PC-9 (cell line): Measurements from ENCODE around the gene CRYGD. TPM values are rescaled to one million over a fixed set of nuclear protein-coding genes. Genes with fewer than 3 reads are reported as not detected.

ENCODE experiments used
- BruUV-seq: library from RNA; stranded (reverse); fragments of 400-500 nt; replicated peaks from 2 replicates; lab custom pipeline; 2021; lab: Mats Ljungman, UMichigan
- CTCF ChIA-PET: fragments of 300-600 bp; sonication (Branson Sonifier 250); formaldehyde crosslinking; loops from one replicate; lab custom pipeline; 2022; ENCODE audit warnings: antibody characterized with exemption; lab: Charles Lee
- POLR2A ChIA-PET: fragments of 300-600 bp; sonication (Branson Sonifier 250); formaldehyde crosslinking; loops from one replicate; lab custom pipeline; 2022; ENCODE audit warnings: antibody characterized with exemption; ENCODE audit not compliant: unreplicated experiment; lab: Charles Lee
- DNase-seq, 2 experiments: peaks; one replicate each; pipeline versions ENCODE4 v3.0.0 to v3.0.0-alpha.2; 2015 to 2022; ENCODE audit warnings: mixed read lengths in 1 of 2
- H2AFZ ChIP-seq: fragments of 200-600 bp; sonication (generic); 2 replicates; pipeline ENCODE4 v1.8.1; 2017; ENCODE audit warnings: antibody characterized with exemption
- H3F3A ChIP-seq: fragments of 200-600 bp; sonication (generic); 2 replicates; pipeline ENCODE4 v1.8.1; 2017; ENCODE audit warnings: antibody characterized with exemption, mild to moderate bottlenecking, low read depth; ENCODE audit not compliant: insufficient read depth
- H3K27ac ChIP-seq: fragments of 200-600 bp; sonication (generic); 2 replicates; pipeline ENCODE4 v1.6.1; 2016; ENCODE audit warnings: mixed run types
- H3K27me3 ChIP-seq: fragments of 200-600 bp; sonication (generic); 2 replicates; pipeline ENCODE4 v1.6.1; 2016; ENCODE audit warnings: low read depth, mixed run types; ENCODE audit not compliant: insufficient read depth
- H3K36me3 ChIP-seq: fragments of 200-600 bp; sonication (generic); 2 replicates; pipeline ENCODE4 v1.6.1; 2016; ENCODE audit warnings: low read depth, mixed run types
- H3K4me1 ChIP-seq: fragments of 200-600 bp; sonication (generic); replicated peaks from 2 replicates; pipeline ENCODE4 v1.6.1; 2016; ENCODE audit warnings: mixed run types; ENCODE audit not compliant: insufficient read depth
- H3K4me2 ChIP-seq: fragments of 200-600 bp; sonication (generic); 2 replicates; pipeline ENCODE4 v1.6.1; 2017; ENCODE audit warnings: mixed run types
- H3K4me3 ChIP-seq: fragments of 200-600 bp; sonication (generic); 2 replicates; pipeline ENCODE4 v1.6.1; 2016; ENCODE audit warnings: mixed run types
- H3K79me2 ChIP-seq: fragments of 200-600 bp; sonication (generic); 2 replicates; pipeline ENCODE4 v1.6.1; 2017; ENCODE audit warnings: low read depth, mixed run types
- H3K9me2 ChIP-seq: fragments of 200-600 bp; sonication (generic); 2 replicates; pipeline ENCODE4 v1.8.1; 2017; ENCODE audit warnings: mild to moderate bottlenecking; ENCODE audit not compliant: insufficient read depth
- H3K9me3 ChIP-seq: fragments of 200-600 bp; sonication (generic); 2 replicates; pipeline ENCODE4 v1.8.1; 2016; ENCODE audit warnings: low read depth; ENCODE audit not compliant: insufficient read depth
- H4K20me1 ChIP-seq: fragments of 200-600 bp; sonication (generic); 2 replicates; pipeline ENCODE4 v1.8.1; 2017; ENCODE audit not compliant: insufficient read depth
- EZH2 ChIP-seq: fragments of 200-600 bp; sonication (generic); IDR thresholded peaks from 2 replicates; pipeline ENCODE4 v1.8.0; 2017; ENCODE audit warnings: antibody characterized with exemption, low read depth
- intact Hi-C: fragments of 100-400 bp; cut with micrococcal nuclease; formaldehyde crosslinking; loops from one replicate; pipeline ENCODE4 v1.10.0; 2022; ENCODE audit not compliant: unreplicated experiment
- total RNA-seq: library from RNA; stranded (reverse); gene quantifications from 2 replicates; pipeline ENCODE4 v1.2.3, GENCODE V29; 2021
- TF ChIP-seq, protein P1 (sequence below): fragments of 200-600 bp; sonication (generic); conservative IDR thresholded peaks from 2 replicates; pipeline ENCODE4 v1.6.1; 2017; ENCODE audit warnings: mixed run types, antibody characterized with exemption, mild to moderate bottlenecking, moderate library complexity

Gene CRYGD
- total RNA-seq, 1 experiment from 2014 or later, result not detected

- no peak overlapping the region for H2AFZ ChIP-seq
- no peaks in the 10 kb centered on the region for H3K79me2 ChIP-seq
- BruUV-seq, result no TSS peak
Measured at GRCh38 chr2:208098267-208098666, 26.1 kb downstream of the CRYGD start.

GRCh38 chr2:208097801-208098200 lies 26.5 kb downstream of the CRYGD start:
- Histone ChIP-seq H3K4me1 (no peaks in the 10 kb centered on the region), H3K9me3 (no peaks in the 10 kb centered on the region), H4K20me1 (no peaks in the 10 kb centered on the region), H3K9me2 (no peaks in the 10 kb centered on the region), H3K27ac (no peak overlapping the region), H3K79me2 (no peaks in the 10 kb centered on the region), H2AFZ (no peak overlapping the region), H3K4me2 (no peak overlapping the region), H3K4me3 (no peak overlapping the region), H3F3A (no peaks in the 10 kb centered on the region), H3K36me3 (no peaks in the 10 kb centered on the region), H3K27me3 (no peaks in the 10 kb centered on the region)
- TF ChIP-seq, protein P1, sequence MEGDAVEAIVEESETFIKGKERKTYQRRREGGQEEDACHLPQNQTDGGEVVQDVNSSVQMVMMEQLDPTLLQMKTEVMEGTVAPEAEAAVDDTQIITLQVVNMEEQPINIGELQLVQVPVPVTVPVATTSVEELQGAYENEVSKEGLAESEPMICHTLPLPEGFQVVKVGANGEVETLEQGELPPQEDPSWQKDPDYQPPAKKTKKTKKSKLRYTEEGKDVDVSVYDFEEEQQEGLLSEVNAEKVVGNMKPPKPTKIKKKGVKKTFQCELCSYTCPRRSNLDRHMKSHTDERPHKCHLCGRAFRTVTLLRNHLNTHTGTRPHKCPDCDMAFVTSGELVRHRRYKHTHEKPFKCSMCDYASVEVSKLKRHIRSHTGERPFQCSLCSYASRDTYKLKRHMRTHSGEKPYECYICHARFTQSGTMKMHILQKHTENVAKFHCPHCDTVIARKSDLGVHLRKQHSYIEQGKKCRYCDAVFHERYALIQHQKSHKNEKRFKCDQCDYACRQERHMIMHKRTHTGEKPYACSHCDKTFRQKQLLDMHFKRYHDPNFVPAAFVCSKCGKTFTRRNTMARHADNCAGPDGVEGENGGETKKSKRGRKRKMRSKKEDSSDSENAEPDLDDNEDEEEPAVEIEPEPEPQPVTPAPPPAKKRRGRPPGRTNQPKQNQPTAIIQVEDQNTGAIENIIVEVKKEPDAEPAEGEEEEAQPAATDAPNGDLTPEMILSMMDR, result no peak
- TF ChIP-seq EZH2, result no peak
- no TSS peak for BruUV-seq
- CTCF ChIA-PET, result no interaction called here
- no peak for DNase-seq
- POLR2A ChIA-PET, result no interaction called here
- intact Hi-C loops, result no loop called here

More at GRCh38 chr2:208098267-208098666, 26.1 kb downstream of the CRYGD start:
- no peak overlapping the region for H3K27ac ChIP-seq
- H3K4me2 ChIP-seq, result no peak overlapping the region
- no peak for TF ChIP-seq EZH2
- TF ChIP-seq, protein P1, result no peak
- no peaks in the 10 kb centered on the region for H3K4me1 ChIP-seq
- H3K36me3 ChIP-seq, result no peaks in the 10 kb centered on the region
- intact Hi-C loops, result no loop called here
- ChIA-PET CTCF (no interaction called here), POLR2A (no interaction called here)
- no peaks in the 10 kb centered on the region for H3K9me3 ChIP-seq
- no peaks in the 10 kb centered on the region for H3K27me3 ChIP-seq
- DNase-seq, result no peak
- H3K9me2 ChIP-seq, result no peaks in the 10 kb centered on the region
- no peaks in the 10 kb centered on the region for H4K20me1 ChIP-seq
- no peaks in the 10 kb centered on the region for H3F3A ChIP-seq
- no peak overlapping the region for H3K4me3 ChIP-seq

GRCh38 chr2:208097313-208097712 lies 27.0 kb downstream of the CRYGD start:
- TF ChIP-seq, protein P1, result no peak
- no peak for TF ChIP-seq EZH2
- Histone ChIP-seq H3K4me1 (no peaks in the 10 kb centered on the region), H3K4me2 (no peak overlapping the region), H3K4me3 (no peak overlapping the region), H3K9me2 (no peaks in the 10 kb centered on the region), H3K79me2 (no peaks in the 10 kb centered on the region), H3K27me3 (no peaks in the 10 kb centered on the region), H3F3A (no peaks in the 10 kb centered on the region), H4K20me1 (no peaks in the 10 kb centered on the region), H3K27ac (no peak overlapping the region), H2AFZ (no peak overlapping the region), H3K9me3 (no peaks in the 10 kb centered on the region), H3K36me3 (no peaks in the 10 kb centered on the region)
- BruUV-seq, result no TSS peak
- no peak for DNase-seq
- POLR2A ChIA-PET, result no interaction called here
- intact Hi-C loops, result no loop called here
- CTCF ChIA-PET, result no interaction called here
